GM19452 (cell line): ENCODE measurements around the gene NKAIN2.
"Not testable (repeated sequence)": the region's sequence is repeated elsewhere in the genome, so short reads cannot be mapped to it uniquely, and the experiment has no call there.

Source experiments
- ATAC-seq: cut with Tn5 transposase; IDR thresholded peaks from one replicate; pipeline ENCODE4 v1.9.1; 2021; ENCODE audit not compliant: unreplicated experiment

Gene NKAIN2

DNA sequence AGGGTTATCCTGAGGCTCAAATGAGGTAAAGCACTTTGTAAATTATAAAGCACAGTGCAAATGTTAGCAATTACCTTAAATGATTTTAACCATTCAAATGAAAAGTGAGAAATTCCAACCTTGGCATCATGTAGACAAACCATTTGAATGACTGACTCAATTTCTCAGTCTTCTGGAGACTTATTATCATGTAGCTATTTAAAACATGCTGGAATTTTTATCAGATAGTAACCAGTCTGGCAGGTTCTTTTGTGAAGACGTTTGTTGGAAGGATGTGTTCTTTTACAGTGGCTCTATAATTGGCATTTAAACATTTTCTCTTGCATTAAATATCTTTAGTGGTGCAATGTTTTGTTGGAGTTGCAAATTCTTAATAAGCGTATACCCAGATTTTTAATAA lies 386.6 kb downstream of the NKAIN2 start:
- no peak for ATAC-seq

- ATAC-seq, result no peak
These were observed 389.5 kb downstream of the NKAIN2 start for GRCh38 chr6:124193132-124193531.

DNA sequence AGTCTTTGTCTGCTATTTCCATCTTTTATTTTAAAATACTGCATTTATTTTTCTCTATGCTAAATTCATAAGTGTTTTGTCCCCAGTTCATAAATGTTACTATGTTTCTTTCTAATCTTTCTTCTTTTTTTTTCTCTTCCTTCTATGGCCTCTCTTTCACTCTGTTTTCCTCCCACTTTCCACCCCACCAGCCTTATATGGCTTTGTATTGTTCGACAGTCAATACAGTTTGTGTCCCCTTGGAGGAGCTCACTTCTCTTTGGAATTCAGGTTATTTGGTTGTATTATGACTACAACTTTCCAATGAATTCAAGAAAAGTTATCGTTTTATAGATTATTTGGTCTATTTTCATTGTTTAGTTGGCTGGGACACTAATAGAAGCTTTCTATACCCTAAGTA lies 393.5 kb downstream of the NKAIN2 start:
- no peak for ATAC-seq

DNA sequence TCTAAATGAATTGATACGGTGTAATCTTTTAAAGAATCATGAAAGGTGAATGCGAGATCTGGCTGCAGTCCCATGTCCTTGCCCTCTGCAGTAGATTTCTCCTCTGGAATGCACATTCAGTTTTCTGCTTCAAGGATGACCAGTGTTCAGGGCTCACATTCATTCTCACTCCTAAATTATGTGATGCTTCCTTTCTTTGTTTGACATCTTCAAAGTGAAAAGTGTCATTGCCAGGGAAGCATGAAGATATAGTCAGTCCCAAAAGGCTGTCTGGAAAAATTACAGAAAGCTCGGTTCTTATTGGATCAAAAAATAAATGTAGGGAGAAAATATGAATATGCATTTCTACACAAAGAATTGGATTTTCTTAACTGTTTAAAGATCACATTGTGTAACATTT lies 395.6 kb downstream of the NKAIN2 start:
- ATAC-seq, result no peak

- no peak for ATAC-seq
These were observed 397.0 kb downstream of the NKAIN2 start for GRCh38 chr6:124200661-124201060.

DNA sequence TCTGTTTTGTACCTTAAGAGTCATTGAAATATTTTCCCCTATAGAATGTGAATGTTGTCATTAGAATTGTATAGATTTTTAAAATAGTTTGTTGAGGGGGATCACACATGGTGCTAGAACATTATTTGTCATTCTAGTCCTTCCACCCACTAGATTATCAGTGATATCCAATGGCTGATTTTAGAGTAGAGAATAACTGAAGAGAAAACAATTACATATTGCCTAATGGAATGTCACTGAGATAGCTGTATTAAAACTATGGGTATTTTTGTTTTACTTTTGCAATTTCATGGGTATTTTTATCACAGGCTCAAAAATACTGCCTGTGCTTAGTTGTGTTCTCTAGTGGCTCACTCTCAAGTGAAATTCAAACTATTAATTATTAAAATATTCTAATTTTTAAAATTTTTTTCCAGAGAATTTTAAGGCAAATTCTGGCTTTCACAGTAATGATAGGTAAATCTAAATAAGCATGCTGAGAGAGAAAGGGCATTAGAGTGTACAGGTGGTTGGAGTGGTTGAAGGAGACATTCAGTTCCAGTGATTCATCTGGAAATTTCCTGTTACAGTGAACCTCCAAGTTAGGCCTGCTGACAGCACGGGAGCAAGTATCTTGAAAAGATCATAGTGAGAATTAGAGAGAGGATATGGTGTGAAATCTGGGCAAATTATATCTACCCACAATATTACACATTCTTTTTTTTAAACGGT lies 399.6 kb downstream of the NKAIN2 start:
- no peak for ATAC-seq

GRCh38 chr6:124203812-124204167 lies 400.1 kb downstream of the NKAIN2 start:
- no peak for ATAC-seq

DNA sequence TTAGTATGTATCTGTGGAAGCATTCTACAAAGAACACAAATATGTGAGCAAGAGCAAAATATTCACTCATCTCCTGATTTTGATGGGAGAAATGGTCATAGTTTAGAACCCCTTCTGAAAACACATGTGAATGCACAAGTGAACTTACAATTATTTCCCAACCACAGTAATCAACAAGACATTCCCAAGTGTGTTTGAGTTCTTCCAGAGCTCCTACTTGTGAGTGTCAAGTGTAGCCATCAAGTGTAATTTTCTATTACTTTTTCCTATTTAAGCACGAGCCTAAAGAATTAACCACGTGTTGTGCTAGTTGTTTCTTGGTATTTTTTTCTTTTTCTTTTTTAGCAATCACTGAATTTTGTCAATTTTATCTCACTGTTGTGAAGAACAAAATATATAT lies 402.3 kb downstream of the NKAIN2 start:
- ATAC-seq, result no peak

GRCh38 chr6:124223611-124224345 lies 420.1 kb downstream of the NKAIN2 start:
- ATAC-seq, result no peak

DNA sequence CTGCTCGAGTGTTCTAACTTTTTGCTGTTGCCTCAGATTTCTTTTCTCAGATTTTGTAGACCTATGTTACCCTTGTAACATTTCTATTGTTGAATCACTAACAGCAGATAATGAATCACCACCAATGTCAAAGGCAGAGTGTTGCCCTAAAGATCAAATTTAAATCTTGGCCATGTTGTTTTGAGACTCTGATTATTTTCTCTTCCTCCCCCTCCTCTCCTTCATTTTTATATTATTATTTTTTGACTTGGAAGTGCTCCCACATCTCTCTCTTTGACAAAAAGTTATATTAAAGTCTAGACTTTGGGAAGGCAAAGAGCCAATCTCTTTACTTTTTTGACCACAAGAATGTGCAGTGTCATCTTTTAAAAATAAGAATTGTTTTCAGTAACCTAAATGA lies 422.7 kb downstream of the NKAIN2 start:
- no peak for ATAC-seq

DNA sequence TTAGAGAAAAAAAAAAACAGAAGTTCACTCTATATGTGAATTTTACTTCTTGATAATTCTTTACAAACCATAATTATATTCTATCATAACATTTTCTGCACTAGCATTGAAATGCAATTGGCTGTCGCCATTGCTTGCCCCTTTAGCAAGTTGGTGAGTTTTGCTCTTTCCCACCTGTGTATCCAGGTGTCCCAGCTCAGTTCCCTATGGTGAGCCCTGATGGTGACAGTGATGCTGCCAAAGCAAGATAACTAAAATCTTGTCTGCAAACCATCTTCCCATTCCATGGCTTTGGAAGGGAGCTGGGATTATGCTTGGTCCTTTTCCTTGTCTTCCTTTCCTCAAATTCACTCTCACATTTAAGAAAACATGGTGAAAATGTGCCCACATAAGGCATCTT lies 429.6 kb downstream of the NKAIN2 start:
- ATAC-seq, result no peak

DNA sequence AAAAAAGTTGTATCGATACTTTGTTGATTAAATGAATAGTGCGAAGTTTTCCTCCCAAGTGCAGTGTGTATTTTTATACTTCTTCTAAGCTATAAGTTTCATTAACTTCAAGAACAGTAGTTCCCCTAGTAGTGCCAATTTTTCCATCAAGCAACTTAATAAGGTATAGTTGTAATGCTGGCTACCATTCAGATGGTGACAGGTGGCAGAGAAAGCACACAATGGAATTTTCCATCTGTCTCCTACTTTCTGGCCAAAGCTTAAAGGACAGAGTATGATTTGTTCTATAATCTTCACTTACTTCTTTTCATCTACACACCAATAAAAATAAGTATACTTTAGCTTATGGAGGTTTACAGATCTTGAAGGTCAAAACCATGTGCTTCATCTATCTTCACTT lies 431.1 kb downstream of the NKAIN2 start:
- ATAC-seq, result no peak

GRCh38 chr6:124237911-124238310 lies 434.2 kb downstream of the NKAIN2 start:
- ATAC-seq, result no peak

DNA sequence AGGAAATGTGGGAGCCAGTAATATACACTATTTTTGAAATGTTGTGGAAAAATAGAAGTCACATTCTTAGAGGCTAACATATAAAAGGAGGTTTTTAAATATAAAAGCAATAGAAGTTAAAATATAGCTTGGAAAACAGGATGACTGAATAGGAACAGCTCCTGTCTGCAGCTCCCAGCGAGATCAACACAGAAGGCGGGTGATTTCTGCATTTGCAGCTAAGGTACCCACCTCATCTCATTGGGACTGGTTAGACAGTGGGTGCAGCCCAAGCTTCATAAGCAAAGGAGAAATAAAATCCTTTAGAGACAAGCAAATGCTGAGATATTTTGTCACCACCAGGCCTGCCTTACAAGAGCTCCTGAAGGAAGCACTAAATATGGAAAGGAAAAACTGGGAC lies 434.7 kb downstream of the NKAIN2 start:
- not testable (repeated sequence) for ATAC-seq

GRCh38 chr6:124254941-124255685 lies 451.4 kb downstream of the NKAIN2 start:
- no peak for ATAC-seq

DNA sequence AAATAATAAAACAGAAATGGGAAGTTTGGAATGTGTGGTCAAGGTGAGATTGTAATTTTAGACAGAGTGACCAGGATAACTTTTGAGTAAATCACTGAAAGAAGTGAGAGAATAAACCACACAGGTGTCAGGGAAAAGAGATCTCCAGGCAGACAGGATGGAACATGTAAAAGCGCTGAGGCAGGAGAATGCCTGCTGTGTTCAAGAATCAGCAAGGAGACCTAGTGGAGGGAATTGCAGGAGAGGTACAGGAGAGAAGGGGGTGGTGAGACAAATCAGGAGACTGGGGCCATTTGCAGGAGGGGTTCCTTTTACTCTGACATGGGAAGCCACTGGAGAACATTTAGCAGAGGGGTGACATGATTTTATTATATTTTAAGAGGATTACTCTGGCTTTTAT lies 456.7 kb downstream of the NKAIN2 start:
- ATAC-seq, result no peak

DNA sequence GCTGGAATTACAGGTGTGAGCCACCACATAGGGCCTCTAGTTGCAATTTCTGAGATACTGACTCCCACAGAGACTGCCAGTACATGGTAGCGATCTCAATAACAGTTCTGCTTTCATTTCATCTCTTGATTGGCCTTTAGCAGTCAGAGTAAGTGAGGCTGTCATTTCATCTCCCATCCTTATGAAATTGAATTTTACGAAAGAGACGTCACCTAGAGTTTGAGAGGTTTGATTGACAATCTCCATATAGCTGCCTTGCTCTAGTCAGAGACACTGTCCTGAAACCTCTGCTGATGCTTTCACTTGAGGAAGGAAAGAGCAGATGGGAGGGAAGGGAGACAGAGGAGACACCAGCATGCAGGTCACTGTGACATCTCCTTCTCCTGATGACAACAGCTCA lies 466.1 kb downstream of the NKAIN2 start:
- no peak for ATAC-seq

- no peak for ATAC-seq
These were observed 470.0 kb downstream of the NKAIN2 start for GRCh38 chr6:124273701-124274100.

DNA sequence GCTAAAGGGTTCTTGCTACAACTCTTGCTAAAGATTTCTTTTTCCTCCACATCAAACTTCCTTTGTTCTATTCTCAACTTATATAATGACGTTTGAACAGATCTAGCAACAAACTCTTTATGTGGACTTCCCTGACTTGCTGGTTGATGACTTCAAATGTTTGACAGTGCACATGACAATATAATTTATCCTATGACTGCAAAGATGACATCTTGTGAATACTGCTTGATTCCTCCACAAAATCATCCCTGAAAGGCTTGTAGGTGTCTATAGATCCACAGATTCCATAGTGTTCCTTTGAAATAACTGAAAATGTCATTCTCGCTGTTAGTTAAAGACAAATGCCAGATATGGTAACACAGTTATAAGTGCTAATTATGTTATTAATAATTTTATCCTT lies 478.9 kb downstream of the NKAIN2 start:
- ATAC-seq, result no peak

- no peak for ATAC-seq
These were observed 479.8 kb downstream of the NKAIN2 start for GRCh38 chr6:124283486-124283885.

DNA sequence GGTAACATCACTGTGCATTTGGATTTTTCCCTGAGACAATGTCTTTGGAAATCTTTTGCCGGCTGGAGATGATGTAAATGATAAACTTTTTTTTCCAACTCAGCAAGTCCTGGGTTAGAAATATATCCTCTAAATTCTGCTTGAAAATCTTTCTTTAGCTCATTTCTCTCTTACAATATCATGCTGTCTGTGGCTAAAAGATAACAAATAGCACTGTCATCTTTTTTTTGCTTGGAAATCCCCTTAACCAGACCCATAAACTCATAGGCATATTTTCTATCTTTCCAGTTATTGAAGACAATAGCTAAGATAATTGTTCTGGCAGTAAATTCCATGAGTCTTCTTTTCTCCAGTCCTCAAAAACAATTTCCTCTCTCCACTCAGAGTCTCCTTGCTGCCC lies 481.5 kb downstream of the NKAIN2 start:
- ATAC-seq, result no peak

- no peak for ATAC-seq
These were observed 491.0 kb downstream of the NKAIN2 start for GRCh38 chr6:124294574-124295200.
